Mesodermal cell (in vitro differentiated cells): ENCODE results near the gene DENND5A.
"Not testable (repeated sequence)": the region's sequence is repeated elsewhere in the genome, so short reads cannot be mapped to it uniquely, and the experiment has no call there.

Experiments used
- H3K27ac ChIP-seq: 2 replicates; pipeline ENCODE4 v1.7.0; 2013; ENCODE audit warnings: mild to moderate bottlenecking, low read depth, low read length, moderate library complexity; ENCODE audit not compliant: severe bottlenecking
- H3K36me3 ChIP-seq: 2 replicates; pipeline ENCODE4 v1.7.1; 2013; ENCODE audit warnings: mild to moderate bottlenecking, low read length, moderate library complexity; ENCODE audit not compliant: control insufficient read depth, insufficient read depth
- H3K4me1 ChIP-seq: one replicate; pipeline ENCODE4 v1.7.1; 2013; ENCODE audit warnings: mild to moderate bottlenecking, low read length; ENCODE audit not compliant: insufficient read depth, control insufficient read depth, poor library complexity, severe bottlenecking
- H3K4me3 ChIP-seq: 2 replicates; pipeline ENCODE4 v1.7.0; 2013; ENCODE audit warnings: low read length, control low read depth, mild to moderate bottlenecking; ENCODE audit not compliant: insufficient read depth, poor library complexity, severe bottlenecking; ENCODE audit errors: extremely low read depth
- H3K9me3 ChIP-seq: 2 replicates; pipeline ENCODE4 v1.7.1; 2013; ENCODE audit warnings: mild to moderate bottlenecking, low read length, moderate library complexity; ENCODE audit not compliant: control insufficient read depth
- WGBS, 2 experiments: methylation state at CpG; one replicate each; pipeline ENCODE4 v1.1.5; 2013; ENCODE audit warnings: missing lambda C conversion rate in 2 of 2; ENCODE audit not compliant: insufficient coverage in 2 of 2; 5-methylcytosine and 5-hydroxymethylcytosine counted together

Gene DENND5A

DNA sequence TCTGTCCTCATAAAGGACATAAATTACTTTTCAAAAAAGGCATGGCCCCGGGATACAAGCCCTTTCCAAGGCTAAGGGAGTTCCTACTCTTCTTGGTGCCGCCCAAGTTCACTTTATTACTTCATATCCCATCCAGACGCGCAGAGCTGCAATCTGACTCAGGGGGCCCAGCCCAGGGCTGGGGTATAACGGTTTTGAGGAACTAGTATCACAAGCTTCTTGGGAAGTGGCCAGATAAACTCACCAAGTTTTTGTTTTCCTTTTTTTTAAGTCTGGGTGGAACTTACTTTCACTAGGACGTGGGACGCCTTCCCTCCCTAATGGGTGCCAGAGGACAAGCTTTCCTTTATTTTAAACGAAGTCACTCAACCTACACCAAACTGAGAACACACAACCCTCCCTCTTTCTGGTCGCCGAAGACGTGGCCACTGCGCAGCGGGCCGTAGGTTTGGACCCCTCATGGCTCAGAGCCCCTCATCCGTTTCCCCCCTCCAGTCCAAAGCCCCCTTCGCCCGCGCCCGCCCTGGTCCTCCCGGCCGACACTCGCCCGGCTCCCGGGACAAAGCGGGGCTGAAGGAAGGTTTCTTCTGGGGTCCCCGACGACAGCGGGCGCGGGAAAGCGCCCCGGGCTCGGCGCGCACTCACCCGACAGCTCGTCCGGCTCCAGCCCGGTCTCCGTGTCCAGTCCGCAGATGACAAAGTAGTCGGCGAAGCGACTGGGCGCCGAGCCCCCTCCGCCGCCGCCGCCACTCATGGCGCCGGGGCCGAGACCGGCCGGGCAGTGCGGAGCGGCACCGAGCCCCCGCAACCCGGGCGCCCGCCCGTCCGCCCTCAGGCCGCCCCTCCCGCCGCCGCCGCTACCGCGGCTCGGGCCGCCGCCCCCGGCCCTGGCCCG is 587 bp downstream of the DENND5A start:
- peak overlapping the region; percentile 80 for H3K27ac ChIP-seq
- 0% methylated on average over 58 to 67 of the region's 76 CpGs for WGBS, 2 experiments
- H3K9me3 ChIP-seq = no peaks in the 10 kb centered on the region
- peaks cover 8% of the 10 kb centered on the region for H3K4me1 ChIP-seq
- peak overlapping the region; percentile 86 for H3K4me3 ChIP-seq
- no peaks in the 10 kb centered on the region for H3K36me3 ChIP-seq

DNA sequence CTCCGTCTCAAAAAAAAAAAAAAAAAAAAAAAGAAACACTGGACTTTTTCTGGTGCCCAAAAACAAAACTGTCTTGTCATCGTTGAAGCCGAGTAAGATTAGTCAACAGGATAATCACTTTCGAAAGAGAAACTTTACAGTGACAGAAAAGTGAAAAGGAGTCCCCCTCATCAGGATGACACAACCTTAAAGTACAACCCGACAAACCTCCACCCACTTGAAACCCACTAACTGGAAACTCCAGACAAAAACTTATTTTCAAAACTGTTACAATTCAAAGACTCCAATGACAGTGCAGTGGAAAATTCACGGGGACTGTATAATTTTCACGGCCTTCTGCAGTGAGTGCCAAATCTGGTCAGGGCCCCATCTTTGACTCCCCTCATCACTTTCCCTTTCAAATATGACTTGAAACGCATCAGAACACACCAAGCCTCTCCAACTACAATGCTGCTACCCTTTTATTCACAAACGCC is 1.3 kb downstream of the DENND5A start:
- Histone ChIP-seq H3K9me3 (no peaks in the 10 kb centered on the region), H3K4me1 (peaks cover 8% of the 10 kb centered on the region), H3K4me3 (peak overlapping the region; percentile 86), H3K27ac (peak overlapping the region; percentile 80), H3K36me3 (peaks cover 4% of the 10 kb centered on the region)
- WGBS, 2 experiments = 23 to 25% methylated on average over 5 to 6 of the region's 9 CpGs

DNA sequence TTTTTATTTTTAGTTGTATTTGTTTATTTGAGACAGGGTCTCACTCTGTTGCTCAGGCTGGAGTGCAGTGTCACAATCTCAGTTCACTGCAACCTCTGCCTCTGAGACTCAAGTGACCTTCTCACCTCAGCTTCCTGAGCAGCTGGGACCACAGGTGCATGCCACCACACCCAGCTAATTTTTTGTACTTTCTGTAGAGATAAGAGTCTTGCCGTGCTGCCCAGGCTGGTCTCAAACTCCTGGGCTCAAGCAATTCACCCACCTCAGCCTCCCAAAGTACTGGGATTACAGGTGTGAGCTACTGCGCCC is 4.4 kb downstream of the DENND5A start:
- not testable (repeated sequence) for H3K9me3 ChIP-seq, H3K4me3 ChIP-seq, H3K4me1 ChIP-seq, H3K27ac ChIP-seq, H3K36me3 ChIP-seq
- WGBS, 2 experiments = no CpG with 5 or more reads among the region's 2 CpGs

DNA sequence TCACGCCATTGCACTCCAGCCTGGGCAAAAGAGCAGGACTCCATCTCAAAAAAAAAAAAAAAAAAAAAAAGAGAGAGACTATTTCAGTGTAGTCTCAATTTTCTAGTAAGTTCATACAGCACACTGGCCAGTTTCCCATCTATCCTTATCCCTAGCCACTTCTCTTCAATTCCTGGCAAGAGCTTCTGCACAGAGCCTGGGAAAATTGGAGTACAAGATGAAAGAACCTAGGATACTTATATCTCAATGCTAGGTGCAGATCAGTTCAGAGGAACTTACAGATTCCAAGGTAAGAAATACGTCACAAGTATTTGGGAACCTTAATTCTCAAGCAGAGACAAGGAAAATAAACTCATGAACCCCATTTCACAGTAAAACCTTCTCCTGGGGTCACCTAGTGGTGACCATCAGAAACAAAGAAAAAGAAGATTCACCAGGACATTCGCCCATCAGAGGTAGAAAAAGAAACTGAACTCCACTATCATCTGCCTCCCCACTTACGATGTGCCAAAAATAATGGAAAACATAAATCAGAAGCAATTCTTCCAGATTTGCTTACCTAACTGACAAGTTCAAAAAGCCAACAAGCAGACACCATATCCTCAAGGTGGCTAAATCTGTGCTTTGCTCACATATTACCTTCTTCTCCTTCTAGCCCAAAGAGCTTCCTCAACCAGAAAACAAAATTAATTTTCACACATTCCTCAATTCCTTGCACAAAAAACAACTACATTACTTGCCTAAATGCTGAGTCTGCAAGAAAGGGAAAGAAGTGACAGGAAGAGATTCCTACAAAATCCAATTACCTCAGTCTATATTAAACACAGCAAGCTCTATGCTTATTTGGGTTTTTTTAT is 4.9 kb downstream of the DENND5A start:
- peaks cover 4% of the 10 kb centered on the region for H3K4me1 ChIP-seq
- no peaks in the 10 kb centered on the region for H3K9me3 ChIP-seq
- peaks cover 14% of the 10 kb centered on the region for H3K36me3 ChIP-seq
- no peak overlapping the region for H3K4me3 ChIP-seq
- H3K27ac ChIP-seq = no peak overlapping the region
- WGBS, 2 experiments = 100% methylated on average over 2 to 3 of the region's 4 CpGs

DNA sequence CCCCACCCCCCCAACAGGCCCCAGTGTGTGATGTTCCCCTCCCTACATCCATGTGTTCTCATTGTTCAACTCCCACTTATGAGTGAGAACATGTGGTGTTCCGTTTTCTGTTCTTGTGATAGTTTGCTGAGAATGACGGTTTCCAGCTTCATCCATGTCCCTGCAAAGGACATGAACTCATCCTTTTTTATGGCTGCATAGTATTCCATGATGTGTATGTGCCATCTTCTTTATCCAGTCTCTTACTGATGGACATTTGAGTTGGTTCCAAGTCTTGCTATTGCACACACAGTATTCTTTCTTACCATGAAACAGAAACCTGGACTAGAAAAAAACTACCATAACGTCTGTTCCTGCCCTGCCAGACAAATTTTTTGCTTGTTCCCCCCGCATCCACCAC is 6.9 kb downstream of the DENND5A start:
- H3K9me3 ChIP-seq, H3K4me1 ChIP-seq, H3K27ac ChIP-seq, H3K4me3 ChIP-seq: not testable (repeated sequence)
- WGBS, 2 experiments = 100% methylated on average over 1 of the region's 4 CpGs
- peaks cover 28% of the 10 kb centered on the region for H3K36me3 ChIP-seq

DNA sequence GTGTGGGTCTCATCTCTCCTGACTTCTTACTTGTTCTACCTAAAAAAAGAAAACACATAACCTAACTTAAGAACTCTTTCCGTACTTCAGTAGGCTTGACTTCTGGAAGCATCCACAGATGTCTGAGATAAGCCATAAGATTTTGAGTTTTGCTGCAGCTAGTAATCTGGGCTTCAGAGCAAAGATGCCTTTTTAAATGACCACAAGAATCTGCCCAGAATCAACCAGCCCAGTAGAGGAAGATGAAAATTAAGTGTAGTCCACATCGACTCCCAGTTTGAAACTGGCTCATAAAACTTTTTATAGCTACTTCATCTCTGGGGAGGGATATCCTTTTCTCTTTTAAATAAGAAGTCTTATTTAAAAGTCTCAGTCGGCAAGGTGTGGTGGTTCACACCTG is 10.7 kb downstream of the DENND5A start:
- peak overlapping the region; percentile 16 for H3K27ac ChIP-seq
- 100% methylated on average over 1 of the region's 3 CpGs; no CpG with 5 or more reads in 1 of the 2 experiments for WGBS, 2 experiments
- peaks cover 36% of the 10 kb centered on the region for H3K36me3 ChIP-seq
- no peaks in the 10 kb centered on the region for H3K4me1 ChIP-seq
- no peaks in the 10 kb centered on the region for H3K9me3 ChIP-seq
- H3K4me3 ChIP-seq = no peak overlapping the region

DNA sequence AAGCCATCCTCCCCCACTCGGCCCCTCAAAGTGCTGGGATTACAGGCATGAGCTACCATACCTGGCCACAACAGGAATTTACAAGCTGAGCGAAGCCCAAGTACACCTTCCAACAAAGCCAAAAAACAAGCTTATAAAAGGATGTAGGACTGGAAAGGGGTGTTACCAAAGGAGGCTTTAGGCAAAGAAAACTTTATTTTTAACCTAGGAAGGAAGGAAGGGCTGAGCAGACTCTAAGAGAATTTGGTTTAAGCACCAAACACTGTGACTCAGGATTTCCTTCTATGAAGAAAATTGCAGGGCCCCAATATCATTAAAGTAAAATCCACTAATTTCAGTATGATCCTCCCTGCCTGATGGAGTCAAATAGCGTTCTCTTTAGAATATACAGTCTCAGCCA is 12.1 kb downstream of the DENND5A start:
- peaks cover 41% of the 10 kb centered on the region for H3K36me3 ChIP-seq
- H3K4me1 ChIP-seq = no peaks in the 10 kb centered on the region
- H3K4me3 ChIP-seq = no peak overlapping the region
- H3K27ac ChIP-seq = no peak overlapping the region
- 87 to 94% methylated on average over 2 of the region's 3 CpGs for WGBS, 2 experiments
- H3K9me3 ChIP-seq = no peaks in the 10 kb centered on the region

DNA sequence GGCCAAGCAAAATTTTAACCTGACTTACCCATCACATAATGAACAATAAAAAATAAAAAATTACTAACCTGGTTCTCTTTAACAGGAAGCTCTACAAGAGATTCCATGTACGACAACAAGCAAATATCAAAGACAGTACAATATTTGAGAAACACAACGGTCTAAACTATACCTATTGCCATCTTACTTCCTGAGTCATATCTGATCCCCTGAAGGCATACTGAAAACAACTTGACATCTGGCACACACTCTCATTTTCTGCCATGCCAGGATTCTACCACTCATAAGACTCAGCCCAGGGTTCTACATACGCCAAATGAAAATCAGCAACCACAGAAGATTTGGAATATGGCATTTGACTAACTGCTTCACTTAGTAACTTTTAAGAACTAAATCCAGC is 13.8 kb downstream of the DENND5A start:
- no peaks in the 10 kb centered on the region for H3K4me1 ChIP-seq
- peaks cover 45% of the 10 kb centered on the region for H3K36me3 ChIP-seq
- no peak overlapping the region for H3K27ac ChIP-seq
- no peaks in the 10 kb centered on the region for H3K9me3 ChIP-seq
- WGBS, 2 experiments = 94 to 98% methylated on average over 2 to 3 of the region's 3 CpGs
- no peak overlapping the region for H3K4me3 ChIP-seq

DNA sequence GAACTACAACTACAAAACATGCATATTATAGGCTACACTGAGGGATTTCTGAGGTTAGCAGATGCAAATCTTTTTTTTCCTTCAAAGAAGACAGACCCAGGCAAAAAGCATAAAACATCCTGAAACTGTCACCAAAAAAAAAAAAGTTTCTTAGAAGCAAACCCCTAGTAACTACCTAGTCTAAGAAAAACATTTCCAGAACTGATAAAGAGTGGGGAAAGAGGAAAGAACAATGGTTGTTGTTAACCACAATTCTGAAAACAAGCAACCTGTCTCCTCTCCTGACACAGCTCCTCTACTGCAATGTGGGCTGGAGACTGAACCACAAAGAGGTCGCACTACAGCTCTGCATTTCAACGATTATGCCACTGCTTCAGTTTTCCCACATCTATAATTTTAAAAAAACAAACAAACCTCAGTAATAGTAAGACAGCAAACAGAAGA is 15.0 kb downstream of the DENND5A start:
- H3K27ac ChIP-seq = peak overlapping the region; percentile 10
- H3K4me1 ChIP-seq = no peaks in the 10 kb centered on the region
- peaks cover 35% of the 10 kb centered on the region for H3K36me3 ChIP-seq
- WGBS, 2 experiments = 86% methylated on average over 1 of the region's 2 CpGs; no CpG with 5 or more reads in 1 of the 2 experiments
- no peaks in the 10 kb centered on the region for H3K9me3 ChIP-seq
- H3K4me3 ChIP-seq = no peak overlapping the region

DNA sequence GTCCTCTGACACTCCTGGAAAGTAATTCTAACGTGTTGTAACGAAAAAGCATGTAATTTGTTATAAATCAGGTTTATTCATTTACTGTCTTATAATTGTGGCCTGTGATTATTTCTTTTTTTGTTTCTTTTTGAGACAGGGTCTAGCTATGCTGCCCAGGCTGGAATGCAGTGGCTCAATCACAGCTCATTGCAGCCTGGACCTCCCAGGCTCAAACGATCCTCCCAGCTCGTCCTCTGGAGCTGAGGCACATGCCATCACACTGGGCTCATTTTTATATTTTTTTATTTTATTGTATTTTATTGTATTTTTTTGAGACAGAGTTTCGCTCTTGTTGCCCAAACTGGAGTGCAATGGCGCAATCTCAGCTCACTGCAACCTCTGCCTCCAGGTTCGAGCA is 15.9 kb downstream of the DENND5A start:
- Histone ChIP-seq H3K9me3 (no peaks in the 10 kb centered on the region), H3K36me3 (peaks cover 30% of the 10 kb centered on the region), H3K4me3 (no peak overlapping the region), H3K4me1 (peaks cover 4% of the 10 kb centered on the region), H3K27ac (no peak overlapping the region)
- WGBS, 2 experiments = 97 to 100% methylated on average over 1 to 4 of the region's 7 CpGs
